ENCODE results near the gene DUT.

Gene DUT

DNA sequence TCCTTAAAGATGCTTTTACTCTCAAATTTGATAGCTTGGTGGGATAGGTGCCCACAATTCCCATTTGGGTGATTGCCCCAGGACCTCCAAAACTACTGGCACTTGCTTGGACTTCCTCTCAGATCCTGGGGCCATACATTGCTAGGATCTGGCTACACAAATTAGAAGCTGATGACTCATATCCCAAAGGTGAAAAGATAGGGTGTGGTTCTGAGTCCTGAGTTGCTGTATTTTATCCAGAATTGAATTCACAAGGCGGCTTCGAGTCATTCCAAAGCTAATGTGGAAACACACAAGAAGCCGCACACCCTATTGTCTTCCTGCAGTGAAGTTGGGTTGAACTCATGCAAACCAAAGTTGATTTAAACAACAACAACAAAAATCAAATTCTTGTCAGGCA lies 53.4 kb downstream of the DUT start:
- no peak for TF ChIP-seq ZFX (IDR thresholded peaks at IDR 0.05)
- TF ChIP-seq, protein P1, sequence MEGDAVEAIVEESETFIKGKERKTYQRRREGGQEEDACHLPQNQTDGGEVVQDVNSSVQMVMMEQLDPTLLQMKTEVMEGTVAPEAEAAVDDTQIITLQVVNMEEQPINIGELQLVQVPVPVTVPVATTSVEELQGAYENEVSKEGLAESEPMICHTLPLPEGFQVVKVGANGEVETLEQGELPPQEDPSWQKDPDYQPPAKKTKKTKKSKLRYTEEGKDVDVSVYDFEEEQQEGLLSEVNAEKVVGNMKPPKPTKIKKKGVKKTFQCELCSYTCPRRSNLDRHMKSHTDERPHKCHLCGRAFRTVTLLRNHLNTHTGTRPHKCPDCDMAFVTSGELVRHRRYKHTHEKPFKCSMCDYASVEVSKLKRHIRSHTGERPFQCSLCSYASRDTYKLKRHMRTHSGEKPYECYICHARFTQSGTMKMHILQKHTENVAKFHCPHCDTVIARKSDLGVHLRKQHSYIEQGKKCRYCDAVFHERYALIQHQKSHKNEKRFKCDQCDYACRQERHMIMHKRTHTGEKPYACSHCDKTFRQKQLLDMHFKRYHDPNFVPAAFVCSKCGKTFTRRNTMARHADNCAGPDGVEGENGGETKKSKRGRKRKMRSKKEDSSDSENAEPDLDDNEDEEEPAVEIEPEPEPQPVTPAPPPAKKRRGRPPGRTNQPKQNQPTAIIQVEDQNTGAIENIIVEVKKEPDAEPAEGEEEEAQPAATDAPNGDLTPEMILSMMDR (conservative IDR thresholded peaks at IDR 0.05): no peak
- H3K27ac ChIP-seq: no peak overlapping the region

DNA sequence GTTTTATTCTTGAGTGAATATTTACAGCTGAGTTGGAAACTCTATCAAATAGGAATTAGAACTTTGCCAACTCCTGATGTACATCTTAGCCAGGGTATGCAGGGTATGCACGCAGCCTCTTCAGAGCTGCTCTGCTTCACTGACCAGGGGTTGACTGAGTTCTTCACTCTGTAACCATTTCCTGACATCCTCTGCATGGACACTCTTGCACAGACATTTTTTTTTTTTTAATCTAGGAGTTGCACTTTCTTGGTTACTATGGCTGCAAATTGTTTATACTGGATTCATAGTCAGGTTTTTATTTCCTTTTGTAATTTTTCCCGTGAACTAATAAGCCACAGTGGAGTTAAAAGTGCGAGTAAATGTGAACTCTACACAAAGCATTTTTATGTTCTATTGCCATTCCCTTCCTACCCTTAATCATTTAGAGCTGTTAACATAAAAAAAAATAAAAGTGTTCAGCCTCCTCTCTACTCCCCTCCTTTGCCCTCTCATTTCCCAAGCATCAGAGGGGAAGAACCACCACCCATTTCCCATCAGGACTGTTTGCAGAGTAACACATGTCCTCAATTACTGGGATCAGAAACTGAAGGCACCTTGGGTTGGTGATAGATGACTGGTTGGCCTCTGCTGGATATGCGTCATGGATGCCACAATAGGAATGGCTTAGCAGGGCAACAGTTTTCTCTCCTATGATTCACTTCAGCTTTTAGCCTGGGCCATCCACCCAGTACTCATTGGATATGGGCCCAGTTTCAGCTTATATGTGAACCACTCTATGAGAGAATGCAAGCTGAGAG lies 54.0 kb downstream of the DUT start:
- H3K27ac ChIP-seq: no peak overlapping the region
- TF ChIP-seq, protein P1 (conservative IDR thresholded peaks at IDR 0.05): no peak
- TF ChIP-seq ZFX (IDR thresholded peaks at IDR 0.05): no peak

DNA sequence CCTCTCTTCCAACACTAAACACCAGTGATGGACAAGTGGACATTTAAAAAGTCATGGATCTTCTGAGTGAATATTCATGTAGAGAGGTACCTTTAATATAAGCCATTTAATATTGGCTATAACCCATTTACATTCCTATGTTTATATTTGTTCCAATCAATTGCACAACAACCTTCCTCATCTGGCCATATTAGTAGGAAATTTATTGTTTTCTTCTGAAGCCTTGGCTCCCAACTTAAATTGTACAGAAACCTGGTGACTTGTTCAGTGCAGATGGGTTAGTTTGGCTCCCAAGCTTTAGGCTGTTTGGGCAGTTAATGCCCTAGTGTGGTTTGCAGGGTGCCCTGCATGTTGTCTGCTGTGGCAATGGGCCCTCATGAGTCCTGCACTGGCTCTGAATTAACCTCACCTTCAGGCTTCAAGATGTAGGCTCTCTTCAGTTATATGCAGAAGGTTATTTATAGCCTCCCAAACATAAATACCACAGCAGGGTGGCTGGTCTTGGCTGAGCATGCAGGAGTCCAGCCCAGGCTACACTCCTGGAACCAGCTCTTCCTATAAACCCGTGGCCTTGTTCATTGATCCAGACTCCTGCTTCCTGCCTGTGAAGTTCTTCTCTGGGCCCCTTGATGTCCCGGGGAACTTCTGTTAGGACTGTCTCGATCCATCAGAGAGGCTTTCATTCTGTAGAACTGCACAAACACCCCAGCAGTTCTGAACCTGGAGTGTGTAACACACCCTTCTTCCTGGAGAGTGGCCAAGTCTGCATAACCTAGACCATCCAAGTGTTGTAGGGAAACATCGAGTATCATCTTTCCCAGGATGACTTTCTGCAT lies 57.0 kb downstream of the DUT start:
- H3K27ac ChIP-seq: peak overlapping the region; percentile 22; the same call in 1 of the 2 replicates
- no peak for TF ChIP-seq ZFX (IDR thresholded peaks at IDR 0.05)
- TF ChIP-seq, protein P1 (conservative IDR thresholded peaks at IDR 0.05): no peak

DNA sequence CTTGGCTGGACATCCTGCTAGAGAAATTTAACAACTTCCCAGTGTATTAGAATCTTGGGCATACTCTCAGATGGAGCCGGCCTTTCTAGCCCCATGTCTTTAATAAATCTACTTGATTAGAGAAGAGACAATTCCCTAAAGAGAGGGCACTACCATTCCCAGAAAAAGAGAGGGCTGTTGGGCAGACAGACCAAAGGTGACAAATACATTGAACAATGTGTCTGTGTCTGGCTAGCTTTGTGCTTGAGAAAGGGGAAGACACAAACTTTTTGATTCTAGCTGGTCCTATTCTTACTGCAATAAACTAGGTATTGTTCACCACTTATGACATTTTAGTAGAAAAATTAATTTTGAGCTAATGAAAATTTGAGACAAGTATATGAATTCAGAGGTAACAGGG lies 57.7 kb downstream of the DUT start:
- TF ChIP-seq, protein P1 (conservative IDR thresholded peaks at IDR 0.05): no peak
- no peak for TF ChIP-seq ZFX (IDR thresholded peaks at IDR 0.05)

DNA sequence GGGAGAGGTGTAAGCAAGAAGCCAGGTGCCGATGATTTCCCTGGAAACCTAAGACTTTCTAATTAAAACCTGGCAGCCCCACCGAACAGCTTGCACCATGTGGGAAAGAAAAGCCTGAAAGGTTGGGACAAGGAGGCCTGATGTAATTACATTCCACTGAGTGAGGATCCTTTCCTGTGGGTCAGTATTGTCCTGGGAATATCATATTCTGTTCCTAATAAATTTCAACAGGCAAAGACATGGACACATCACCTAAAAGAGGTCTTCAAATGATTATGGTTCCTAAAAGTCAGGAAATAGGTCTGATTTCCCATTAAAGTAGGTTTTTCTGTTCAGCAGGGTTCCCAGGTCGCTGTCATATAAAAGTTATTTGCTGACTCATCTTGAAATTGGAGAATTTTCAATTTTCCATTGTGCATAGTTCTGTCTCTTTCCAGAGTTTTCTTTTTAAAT lies 58.5 kb downstream of the DUT start:
- no peak overlapping the region for H3K27ac ChIP-seq
- TF ChIP-seq ZFX (IDR thresholded peaks at IDR 0.05): no peak
- TF ChIP-seq, protein P1 (conservative IDR thresholded peaks at IDR 0.05): no peak

More for the DNA sequence above, 57.7 kb downstream of the DUT start:
- no peak overlapping the region for H3K27ac ChIP-seq

DNA sequence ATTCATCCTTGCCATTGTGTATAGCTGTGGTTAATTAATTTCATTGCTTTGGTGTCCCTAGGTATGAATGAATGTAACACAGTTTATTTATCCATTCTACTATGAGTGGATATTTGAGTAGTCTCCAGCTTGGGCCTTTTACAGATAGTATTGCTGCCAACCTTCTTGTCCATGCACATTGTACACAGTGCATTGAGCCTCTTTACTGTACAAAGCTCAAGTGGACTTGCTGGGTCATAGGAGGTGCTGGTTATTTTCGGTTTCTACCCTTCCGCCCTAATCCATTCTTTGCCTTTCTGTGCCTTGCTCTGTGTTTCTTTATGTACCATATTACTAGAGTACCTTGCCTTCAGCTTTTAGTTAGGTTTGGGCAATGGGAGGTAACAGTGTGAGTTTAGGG lies 60.7 kb downstream of the DUT start:
- TF ChIP-seq, protein P1 (conservative IDR thresholded peaks at IDR 0.05): no peak
- TF ChIP-seq ZFX (IDR thresholded peaks at IDR 0.05): no peak
- H3K27ac ChIP-seq: peak overlapping the region; percentile 41; the same call in 1 of the 2 replicates

DNA sequence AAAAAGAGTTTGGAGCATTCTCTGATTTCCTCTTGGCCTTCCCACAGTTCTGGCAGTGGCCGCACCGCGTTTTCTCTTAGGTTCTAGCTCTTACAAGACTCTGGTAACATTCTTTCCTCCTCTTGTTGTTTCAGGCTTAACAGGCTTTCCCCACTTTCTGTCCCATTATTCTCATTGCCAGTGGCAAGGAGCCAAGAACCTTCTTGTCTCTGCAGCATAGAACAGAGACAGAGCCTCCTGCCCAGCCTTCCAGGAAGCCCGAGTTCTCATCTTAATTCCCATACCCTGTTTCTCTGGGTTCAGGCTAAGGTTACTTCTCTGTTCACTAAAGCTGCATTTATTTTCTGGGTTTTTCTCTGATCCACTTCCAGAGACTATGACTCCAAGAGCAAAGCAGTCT lies 61.1 kb downstream of the DUT start:
- TF ChIP-seq, protein P1 (conservative IDR thresholded peaks at IDR 0.05): no peak
- no peak for TF ChIP-seq ZFX (IDR thresholded peaks at IDR 0.05)
- peak overlapping the region; percentile 41 for H3K27ac ChIP-seq

Measured in C4-2B (cell line).